SK-N-SH treated with all-trans-retinoic acid at 6 μM for 48 hours (cell line): ENCODE measurements around the gene MYH11.

Experiments used
- ARNTL ChIP-seq: fragments of 450-650 bp; formaldehyde crosslinking; IDR thresholded peaks from 2 replicates; pipeline ENCODE4 v1.5.0; 2020; ENCODE audit warnings: low read depth, mild to moderate bottlenecking, moderate library complexity, borderline replicate concordance
- ESRRG ChIP-seq: fragments of 250-450 bp; sonication (Bioruptor Pico); IDR thresholded peaks from 2 replicates; pipeline ENCODE4 v1.6.1; 2021; ENCODE audit warnings: mild to moderate bottlenecking
- GLIS3 ChIP-seq: fragments of 250-450 bp; sonication (Bioruptor Pico); IDR thresholded peaks from 2 replicates; pipeline ENCODE4 v1.5.0; 2020; ENCODE audit warnings: mild to moderate bottlenecking, moderate library complexity
- OSR1 ChIP-seq: fragments of 250-450 bp; sonication (Bioruptor Pico); IDR thresholded peaks from 2 replicates; pipeline ENCODE4 v1.8.0; 2022; ENCODE audit warnings: moderate library complexity, mild to moderate bottlenecking, inconsistent platforms
- PPARA ChIP-seq: fragments of 250-450 bp; sonication (Bioruptor Pico); IDR thresholded peaks from 2 replicates; pipeline ENCODE4 v1.5.0; 2020; ENCODE audit warnings: mild to moderate bottlenecking, borderline replicate concordance
- ZC3H10 ChIP-seq: fragments of 250-450 bp; sonication (Bioruptor Pico); IDR thresholded peaks from 2 replicates; pipeline ENCODE4 v1.5.1; 2021; ENCODE audit warnings: mild to moderate bottlenecking, moderate library complexity
- ZFP3 ChIP-seq: fragments of 250-450 bp; sonication (Bioruptor Pico); IDR thresholded peaks from 2 replicates; pipeline ENCODE4 v1.5.0; 2020; ENCODE audit warnings: mild to moderate bottlenecking, moderate library complexity
- ZFP30 ChIP-seq: fragments of 450-650 bp; formaldehyde crosslinking; IDR thresholded peaks from 2 replicates; pipeline ENCODE4 v1.5.0; 2022; ENCODE audit warnings: mild to moderate bottlenecking, moderate library complexity
- TF ChIP-seq, protein P1 (sequence below): fragments of 250-450 bp; sonication (Bioruptor Pico); IDR thresholded peaks from 2 replicates; pipeline ENCODE4 v1.8.0; 2021; ENCODE audit warnings: low read depth, mild to moderate bottlenecking, moderate library complexity, borderline replicate concordance
- TF ChIP-seq, protein P2 (sequence below): fragments of 250-450 bp; sonication (Bioruptor Pico); IDR thresholded peaks from 2 replicates; pipeline ENCODE4 v1.8.0; 2020; ENCODE audit warnings: mild to moderate bottlenecking, moderate library complexity, borderline replicate concordance
- TF ChIP-seq, protein P3 (sequence below): fragments of 250-450 bp; sonication (Bioruptor Pico); IDR thresholded peaks from 2 replicates; pipeline ENCODE4 v1.5.1; 2020; ENCODE audit warnings: low read depth, mild to moderate bottlenecking, moderate library complexity

DNA sequence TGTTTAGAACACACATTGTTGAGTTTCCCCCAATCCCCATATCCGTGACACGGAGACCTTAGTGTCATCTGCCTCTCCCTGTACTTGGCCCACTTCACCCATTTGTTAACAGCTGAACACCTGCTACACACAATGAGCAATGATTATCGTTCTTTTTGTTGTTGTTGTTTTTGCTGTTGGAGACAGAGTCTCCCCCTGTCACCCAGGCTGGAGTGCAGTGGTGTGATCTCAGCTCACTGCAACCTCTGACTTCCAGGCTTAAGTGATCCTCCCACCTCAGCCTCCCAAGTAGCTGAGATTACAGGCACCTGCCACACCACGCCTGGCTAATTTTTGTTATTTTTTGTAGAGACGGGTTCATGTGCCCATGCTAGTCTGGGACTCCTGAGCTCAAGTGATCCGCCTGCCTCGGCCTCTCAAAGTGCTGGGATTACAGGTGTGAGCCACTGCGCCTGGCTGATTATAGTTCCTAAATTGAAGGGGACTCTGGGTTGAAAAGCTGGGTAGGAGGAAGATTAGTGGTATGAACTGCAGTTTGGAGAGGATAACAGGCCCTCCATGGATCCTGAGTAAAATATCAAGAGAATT lies 185.2 kb downstream of the MYH11 start:
- TF ChIP-seq, protein P1, sequence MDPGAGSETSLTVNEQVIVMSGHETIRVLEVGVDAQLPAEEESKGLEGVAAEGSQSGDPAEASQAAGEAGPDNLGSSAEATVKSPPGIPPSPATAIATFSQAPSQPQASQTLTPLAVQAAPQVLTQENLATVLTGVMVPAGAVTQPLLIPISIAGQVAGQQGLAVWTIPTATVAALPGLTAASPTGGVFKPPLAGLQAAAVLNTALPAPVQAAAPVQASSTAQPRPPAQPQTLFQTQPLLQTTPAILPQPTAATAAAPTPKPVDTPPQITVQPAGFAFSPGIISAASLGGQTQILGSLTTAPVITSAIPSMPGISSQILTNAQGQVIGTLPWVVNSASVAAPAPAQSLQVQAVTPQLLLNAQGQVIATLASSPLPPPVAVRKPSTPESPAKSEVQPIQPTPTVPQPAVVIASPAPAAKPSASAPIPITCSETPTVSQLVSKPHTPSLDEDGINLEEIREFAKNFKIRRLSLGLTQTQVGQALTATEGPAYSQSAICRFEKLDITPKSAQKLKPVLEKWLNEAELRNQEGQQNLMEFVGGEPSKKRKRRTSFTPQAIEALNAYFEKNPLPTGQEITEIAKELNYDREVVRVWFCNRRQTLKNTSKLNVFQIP, result no peak
- no peak for TF ChIP-seq ARNTL (CRISPR knock-in tag)
- TF ChIP-seq OSR1, result no peak
- no peak for TF ChIP-seq GLIS3 (CRISPR knock-in tag)
- TF ChIP-seq ESRRG (CRISPR knock-in tag), result no peak
- TF ChIP-seq PPARA (CRISPR knock-in tag), result no peak
- TF ChIP-seq, protein P2, sequence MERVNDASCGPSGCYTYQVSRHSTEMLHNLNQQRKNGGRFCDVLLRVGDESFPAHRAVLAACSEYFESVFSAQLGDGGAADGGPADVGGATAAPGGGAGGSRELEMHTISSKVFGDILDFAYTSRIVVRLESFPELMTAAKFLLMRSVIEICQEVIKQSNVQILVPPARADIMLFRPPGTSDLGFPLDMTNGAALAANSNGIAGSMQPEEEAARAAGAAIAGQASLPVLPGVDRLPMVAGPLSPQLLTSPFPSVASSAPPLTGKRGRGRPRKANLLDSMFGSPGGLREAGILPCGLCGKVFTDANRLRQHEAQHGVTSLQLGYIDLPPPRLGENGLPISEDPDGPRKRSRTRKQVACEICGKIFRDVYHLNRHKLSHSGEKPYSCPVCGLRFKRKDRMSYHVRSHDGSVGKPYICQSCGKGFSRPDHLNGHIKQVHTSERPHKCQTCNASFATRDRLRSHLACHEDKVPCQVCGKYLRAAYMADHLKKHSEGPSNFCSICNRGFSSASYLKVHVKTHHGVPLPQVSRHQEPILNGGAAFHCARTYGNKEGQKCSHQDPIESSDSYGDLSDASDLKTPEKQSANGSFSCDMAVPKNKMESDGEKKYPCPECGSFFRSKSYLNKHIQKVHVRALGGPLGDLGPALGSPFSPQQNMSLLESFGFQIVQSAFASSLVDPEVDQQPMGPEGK (CRISPR knock-in tag), result no peak
- TF ChIP-seq ZC3H10, result no peak
- TF ChIP-seq, protein P3, sequence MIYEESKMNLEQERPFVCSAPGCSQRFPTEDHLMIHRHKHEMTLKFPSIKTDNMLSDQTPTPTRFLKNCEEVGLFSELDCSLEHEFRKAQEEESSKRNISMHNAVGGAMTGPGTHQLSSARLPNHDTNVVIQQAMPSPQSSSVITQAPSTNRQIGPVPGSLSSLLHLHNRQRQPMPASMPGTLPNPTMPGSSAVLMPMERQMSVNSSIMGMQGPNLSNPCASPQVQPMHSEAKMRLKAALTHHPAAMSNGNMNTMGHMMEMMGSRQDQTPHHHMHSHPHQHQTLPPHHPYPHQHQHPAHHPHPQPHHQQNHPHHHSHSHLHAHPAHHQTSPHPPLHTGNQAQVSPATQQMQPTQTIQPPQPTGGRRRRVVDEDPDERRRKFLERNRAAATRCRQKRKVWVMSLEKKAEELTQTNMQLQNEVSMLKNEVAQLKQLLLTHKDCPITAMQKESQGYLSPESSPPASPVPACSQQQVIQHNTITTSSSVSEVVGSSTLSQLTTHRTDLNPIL, result no peak
- TF ChIP-seq ZFP3, result no peak
- TF ChIP-seq ZFP30 (CRISPR knock-in tag), result no peak
